Activated naive CD4-positive, alpha-beta T cell treated with anti-CD3 and anti-CD28 coated beads, Interleukin-2, amount 50 U/mL, for 16 hours (primary cell): ENCODE results near the gene HPD.
"Not testable (repeated sequence)": the region's sequence is repeated elsewhere in the genome, so short reads cannot be mapped to it uniquely, and the experiment has no call there.

Source experiments
- DNase-seq: peaks from one replicate; pipeline ENCODE4 v3.0.0-alpha.2; 2020

Gene HPD

DNA sequence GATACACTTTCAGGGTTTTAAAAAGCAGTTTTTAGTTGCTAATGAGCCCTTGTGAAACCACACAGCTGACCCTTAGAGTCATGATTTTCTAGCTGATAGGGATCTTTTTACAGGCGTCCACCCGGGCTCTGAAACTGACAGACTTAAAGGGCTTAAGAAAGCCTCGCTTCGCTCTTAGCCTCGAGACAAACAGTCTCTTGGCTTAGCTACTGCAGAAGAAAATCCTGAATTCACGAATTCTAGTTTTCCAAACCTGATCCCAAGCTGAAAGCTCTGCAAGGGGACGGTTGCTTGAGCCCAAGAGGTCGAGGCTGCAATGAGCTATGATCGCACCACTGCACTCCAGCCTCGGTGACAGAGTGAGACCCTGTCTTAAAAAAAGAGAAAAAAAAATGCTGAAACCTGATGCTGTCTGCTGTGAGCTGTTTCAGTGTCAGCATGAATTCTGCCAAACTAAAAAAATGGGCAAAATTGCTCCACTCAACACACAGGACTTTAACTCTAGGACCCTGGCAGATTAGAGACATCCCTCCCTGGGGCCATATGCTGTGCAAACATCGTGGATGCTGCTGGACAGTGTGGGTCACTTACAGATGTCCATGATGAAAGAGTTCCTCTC lies 3.1 kb upstream of the HPD start:
- no peak for DNase-seq

DNA sequence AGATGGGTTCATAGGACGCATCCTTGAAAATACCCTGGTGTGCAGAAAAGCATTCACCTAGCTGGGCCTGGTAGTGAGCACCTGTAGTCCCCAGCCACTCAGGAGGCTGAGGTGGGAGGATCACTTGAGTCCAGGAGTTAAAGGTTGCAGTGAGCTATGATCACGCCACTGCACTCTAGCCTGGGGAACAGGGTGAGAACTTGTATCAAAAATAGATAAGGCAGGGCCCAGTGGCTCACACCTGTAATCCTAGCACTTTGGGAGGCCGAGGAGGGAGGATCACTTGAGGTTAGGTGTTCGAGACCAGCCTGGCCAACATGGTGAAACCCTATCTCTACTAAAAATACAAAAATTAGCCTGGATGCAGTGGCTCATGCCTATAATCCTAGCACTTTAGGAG lies 2.0 kb upstream of the HPD start:
- DNase-seq = not testable (repeated sequence)

DNA sequence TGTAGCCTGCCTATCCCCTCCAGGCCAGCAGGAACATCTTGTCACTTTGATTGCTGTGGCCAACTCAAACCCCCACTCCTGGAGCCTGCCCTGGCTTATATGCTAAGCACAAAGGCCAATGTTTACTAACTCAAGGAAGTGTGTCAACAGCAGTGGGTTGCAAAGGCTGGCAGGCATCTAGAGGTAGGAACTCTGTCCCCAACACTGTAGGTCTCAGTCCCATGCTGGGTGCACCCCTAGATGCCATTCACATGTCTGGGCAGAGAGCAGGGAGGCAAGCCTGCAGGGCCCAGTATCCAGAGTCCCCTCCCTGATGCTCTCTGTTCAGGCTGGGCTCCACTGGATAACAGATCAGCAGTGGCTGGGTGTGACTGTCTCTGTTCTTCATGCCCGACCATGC lies 1.6 kb upstream of the HPD start:
- DNase-seq = no peak

DNA sequence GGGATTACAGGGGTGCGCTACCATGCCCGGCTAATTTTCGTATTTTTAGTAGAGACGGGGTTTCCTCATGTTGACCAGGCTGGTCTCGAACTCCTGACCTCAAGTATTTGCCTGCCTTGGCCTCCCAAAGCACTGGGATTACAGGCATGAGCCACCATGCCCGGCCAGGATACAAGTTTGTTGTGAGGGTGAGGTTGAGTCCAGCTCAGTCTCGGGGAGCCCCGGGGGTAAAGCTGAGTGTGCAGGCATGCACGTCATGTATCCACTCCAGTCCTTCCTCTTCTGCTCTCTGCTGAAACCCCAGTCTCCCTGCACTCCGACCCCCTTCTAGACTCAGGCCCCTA lies 369 bp downstream of the HPD start:
- DNase-seq = no peak

DNA sequence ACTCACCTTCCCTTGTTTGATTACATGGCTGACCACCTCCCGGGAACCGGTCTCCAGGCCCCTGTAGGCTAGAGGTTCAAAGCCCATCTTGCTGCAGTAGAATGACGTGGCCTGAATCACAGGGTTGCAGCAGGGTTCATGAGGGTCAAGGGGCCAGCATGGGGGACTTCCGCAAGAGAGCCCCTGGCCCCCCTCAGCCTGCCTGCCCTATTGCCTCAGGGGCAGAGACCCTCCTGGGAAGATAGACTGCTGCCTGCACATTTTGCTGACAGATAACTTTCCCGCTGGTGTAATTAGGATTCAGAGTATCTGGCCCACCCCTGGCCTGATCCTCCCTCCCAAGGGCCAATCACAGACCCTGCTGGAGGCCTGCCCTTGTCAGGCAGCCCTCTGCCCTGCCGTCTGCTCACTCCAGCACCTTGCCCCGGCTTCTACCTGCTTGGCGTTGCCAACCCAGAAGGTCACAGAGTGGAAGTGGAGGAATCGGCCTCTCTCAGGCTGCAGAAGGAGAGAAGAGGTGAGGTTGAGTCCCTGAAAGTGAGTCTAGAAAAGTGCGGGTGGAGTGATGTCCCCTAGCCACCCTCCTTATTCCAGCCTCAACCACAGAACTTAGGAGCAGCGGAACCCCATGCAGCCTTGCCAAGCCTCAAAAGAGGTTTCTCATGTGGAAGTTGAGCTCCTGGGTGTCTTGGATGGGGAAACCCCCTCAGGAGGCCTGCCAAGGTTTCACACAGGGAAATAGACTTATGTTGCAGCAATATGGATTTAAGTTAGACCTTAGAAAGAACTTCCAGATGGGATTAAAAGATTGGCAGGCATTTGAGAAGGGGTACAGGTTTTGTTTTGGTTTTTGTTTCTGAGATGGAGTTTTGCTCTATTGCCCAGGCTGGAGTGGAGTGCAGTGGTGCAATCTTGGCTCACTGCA lies 1.1 kb downstream of the HPD start:
- DNase-seq = no peak

DNA sequence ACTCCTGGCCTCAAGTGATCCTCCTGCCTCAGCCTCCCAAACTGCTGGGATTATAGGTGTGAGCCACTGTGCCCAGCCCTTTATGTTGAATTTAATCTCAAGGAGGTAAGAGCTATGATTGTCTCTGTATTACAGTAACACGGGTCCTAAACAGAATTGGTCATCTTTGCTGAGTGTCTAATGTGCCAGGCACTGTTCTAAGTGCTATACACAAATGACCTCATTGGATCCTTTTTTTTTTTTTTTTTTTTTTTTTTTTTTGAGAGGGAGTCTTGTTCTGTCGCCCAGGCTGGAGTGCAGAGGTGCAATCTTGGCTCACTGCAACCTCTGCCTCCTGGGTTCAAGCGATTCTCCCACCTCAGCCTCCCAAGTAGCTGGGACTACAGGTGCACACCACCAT lies 6.3 kb downstream of the HPD start:
- DNase-seq = not testable (repeated sequence)

DNA sequence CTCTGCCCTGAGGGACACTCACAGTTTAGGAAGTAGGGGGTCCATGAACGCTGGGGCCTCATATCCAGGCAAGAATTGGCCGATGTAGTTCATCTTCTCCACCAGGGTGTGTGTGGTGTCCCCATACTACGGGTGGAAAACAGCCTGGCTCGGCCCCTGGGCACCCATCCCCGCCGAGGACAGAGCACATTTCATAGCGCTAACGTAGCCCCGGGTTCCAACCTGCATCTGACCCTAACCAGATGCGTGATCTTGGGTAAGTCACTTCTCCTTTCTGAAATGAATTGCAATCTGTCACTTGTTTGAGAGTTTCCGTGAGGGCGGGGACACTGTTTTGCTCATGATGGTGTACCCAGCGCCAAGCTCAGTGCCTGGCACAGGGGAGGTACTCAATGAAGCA lies 9.0 kb downstream of the HPD start:
- DNase-seq = no peak

DNA sequence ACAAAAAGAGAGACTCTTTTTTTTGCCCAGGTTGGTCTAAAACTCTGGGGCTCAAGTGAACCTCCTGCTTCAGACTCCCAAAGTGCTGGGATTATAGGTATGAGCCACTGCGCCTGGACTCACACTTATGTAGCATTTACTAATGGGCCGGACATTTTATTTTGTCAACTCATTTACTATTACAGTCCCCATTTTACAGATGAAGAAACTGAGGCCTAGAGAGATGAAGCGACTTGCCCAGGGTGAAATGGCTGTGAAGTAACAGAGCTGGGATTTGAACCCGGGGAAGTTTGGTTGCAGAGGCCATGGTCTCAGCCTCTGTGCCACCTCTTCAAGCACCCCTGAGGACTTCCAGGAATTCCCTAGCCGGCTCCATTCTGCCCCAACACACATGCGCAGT lies 9.4 kb downstream of the HPD start:
- no peak for DNase-seq

DNA sequence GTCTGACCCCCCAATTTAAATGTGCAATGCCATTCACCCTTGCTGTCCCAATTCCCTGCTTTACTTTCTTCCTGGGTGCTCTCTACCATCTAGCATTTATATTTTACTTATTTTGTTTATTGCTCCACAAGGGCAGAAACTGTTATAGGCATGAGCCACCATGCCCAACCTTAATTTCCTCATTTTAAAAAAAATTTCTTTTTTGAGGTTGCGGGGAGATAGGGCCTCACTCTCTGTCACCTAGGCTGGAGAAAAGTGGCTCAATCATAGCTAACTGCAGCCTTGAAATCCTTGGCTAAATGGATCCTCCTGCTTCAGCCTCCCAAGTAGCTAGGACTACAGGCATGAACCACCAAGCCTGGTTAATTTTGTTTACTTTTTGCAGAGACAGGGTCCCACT lies 13.0 kb downstream of the HPD start:
- no peak for DNase-seq

DNA sequence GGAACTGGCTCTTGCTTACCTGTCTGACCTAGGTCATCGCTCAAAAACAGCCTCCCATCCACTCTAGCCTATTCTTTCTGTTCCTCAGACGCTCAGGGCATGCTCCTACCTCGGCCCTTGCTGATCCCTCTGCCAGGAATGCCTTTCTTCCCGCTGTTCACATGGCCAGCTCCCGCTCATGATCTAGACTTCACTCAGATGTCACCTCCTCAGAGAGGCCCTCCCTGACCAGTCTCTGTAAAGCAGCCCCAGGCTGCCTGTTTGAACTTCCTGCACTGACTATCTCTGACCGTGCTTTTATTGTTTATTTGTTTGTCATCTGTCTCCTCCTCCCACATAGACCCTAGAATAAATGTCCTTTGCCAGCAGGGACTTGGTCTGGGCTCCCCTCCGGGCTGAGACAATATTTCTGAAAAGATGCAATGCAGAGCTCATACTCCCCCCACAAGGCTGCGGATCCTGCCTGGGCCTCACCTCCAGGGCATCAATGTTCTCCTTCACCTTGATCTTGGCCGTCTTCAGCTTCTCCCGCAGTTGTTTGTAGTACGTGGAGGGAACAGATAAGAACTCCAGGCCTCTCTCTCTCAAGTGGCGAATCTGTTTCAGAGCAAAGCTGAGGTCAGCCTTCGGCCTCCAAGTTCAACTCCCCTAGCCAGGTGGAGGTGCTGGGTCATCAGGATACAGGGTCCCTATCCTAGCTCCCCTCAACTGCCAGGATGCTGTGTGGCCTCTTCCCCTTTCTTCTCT lies 15.2 kb downstream of the HPD start:
- no peak for DNase-seq

DNA sequence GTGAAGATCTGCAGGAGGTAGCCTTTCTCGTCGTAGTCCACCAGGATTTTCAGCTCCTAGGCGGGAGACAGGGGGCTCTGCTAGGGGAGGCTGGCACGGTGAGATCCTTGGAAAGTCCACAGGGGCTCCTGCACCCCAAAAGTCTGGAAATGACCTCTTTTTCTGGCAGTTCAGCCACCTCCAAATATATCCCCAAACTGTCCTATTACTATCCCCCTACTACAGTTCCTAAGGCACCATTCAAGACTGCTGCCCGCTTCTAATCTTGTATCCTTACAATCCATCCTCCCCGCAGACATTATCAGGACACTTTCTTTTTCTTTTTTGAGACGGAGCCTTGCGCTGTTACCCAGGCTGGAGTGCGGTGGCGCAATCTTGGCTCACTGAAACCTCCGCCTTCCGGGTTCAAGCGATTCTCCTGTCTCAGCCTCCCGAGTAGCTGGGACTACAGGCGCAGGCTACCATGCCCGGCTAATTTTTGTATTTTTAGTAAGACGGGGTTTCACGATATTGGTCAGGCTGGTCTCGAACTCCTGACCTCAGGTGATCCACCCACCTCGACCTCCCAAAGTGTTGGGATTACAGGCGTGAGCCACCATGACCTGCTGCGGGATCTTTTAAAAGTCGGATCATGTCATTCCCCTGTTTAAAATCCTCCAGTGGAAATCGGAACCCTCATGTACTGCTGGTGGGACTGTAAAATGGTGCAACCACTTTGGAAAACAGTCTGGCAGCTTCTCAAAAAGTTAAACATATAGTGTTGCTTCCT lies 18.5 kb downstream of the HPD start:
- no peak for DNase-seq

DNA sequence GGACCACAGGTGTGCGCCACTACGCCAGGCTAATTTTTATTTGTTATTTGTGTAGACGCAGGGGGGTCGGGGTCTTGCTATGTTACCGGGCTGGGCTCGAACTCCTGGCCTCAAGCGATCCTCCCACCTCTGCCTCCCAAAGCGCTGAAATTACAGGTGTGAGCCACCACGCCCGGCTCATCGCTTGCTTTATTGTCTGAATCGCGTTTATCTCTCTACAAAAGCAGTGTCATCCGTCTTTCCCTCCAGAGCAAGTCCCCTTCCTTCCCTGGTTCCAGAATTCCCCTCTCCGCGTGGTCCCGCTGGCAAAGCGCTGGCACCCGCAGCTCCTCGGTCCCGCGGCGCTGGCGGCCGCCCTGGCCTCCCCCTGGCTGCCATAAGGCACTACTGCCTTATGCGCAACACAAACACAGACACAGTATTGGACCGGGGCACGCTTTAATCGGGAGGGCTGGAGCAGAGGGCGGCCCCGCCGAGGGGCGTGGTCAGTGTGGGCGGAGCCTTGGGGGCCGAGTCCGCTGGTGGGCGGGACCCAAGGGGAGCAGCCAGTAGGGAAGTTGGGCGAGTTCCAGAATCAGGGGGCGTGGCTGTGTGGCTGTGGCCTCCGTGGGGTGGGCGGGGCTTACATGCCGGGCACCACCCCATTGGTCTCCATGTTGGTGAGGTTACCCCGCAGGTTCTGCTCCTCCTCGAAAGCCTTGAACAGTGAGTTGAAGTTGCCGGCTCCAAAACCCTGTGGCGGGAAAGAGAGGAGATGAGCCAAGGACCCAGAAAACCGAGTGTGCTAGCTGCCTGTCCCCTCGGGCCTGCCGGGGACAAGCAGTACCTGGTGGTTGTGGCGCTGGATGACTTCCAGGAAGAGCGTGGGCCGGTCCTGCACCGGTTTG lies 19.3 kb downstream of the HPD start:
- peak; percentile 100 for DNase-seq

DNA sequence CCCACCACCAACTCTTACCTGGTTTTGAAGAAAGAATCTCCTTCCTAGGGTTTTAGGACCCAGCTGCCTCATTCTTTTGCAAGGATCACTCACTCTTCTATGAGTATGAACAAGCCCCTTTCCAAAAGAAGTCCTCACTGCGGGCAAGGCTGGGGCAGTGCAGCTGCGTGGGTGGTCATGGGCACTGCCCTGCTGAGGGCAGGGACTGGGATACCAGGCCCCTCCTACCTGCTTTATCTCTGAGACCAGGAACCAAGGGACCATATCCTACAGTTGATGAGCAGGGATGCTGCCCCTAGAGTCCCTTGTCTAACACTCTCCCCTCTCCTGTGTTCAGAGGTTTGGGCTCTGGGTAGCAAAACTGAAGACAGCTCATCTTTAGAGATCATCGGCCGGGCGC lies 20.5 kb downstream of the HPD start:
- DNase-seq = no peak

DNA sequence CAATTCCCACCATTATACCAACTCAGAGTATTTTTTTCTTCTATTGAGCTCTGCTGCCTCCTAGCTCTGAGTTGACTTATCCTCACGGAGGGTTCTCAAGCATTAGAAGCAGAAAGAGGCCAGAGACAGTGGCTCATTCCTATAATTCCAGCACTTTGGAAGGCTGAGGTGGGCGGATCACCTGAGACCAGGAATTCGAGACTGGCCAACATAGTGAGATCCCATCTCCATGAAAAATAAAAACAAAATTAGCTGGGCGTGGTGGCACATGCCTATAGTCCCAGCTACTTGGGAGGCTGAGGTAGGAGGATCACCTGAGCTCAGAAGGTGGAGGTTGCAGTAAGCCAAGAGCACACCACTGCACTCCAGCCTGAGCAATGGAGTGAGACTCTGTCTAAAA lies 21.0 kb downstream of the HPD start:
- DNase-seq = no peak

DNA sequence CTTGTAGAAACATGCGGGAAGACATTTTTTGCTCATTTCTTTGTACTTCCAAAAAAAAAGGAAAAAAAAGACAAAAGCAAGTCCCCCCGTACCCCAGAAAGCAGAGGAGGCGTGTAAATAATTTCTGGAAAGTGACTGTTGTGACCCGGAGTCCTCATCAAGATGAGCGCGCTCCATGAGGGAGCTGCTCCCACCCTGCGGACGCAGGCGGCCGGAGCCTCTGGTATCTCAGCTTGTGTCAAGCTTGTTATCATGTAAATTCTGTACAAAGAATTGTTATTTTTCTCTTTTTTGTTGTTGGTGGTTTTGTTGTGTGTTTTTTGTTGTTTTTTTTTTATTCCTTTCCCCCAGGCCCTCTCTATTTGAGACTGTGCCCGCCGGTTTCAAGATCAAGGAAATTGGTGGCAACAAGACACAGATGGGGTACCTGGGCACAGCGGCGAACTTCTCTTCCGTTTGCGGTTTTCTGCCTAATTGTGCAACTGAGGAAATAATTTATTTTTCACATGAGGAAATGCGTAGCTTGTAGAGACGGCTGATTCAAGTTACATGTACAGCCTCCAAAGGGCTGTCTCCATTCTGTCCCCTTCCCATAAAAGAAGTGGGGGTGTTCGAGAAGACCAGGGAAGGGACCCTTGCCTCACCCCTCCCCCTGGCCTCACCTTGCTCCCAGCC lies 27.0 kb downstream of the HPD start:
- DNase-seq = no peak

DNA sequence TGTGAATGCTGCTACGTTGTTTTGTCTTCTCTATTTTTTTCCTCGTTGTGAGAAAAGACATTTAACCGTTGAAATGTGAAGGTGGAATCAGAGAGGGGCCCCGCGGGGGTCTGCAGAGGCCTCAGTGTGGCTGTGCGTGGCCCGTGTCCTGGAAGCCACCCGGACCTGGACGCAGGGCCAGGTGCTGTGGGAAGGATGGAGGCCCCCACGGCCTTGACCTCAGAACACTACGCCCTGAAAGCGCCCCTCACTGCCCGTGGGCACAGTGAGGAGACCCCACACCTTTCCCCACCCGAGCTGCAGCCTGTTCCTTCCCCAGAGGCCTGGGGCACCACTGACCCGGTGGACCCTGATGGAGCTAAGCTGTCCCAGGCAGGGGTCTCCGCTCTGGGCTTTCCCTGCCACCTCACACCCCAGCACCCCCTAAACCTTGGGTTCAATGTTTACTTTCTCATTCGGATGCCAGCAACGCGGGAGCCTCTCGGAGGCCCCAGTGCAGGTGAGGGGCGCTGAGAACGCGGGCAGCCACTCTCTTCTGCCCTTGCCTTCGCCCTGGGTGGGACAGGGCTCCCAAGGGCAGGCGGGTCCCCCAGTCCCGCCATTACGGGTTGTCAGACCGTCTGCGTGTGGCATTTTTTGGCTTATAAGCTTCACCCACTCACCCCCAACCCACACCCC lies 27.9 kb downstream of the HPD start:
- DNase-seq = no peak

DNA sequence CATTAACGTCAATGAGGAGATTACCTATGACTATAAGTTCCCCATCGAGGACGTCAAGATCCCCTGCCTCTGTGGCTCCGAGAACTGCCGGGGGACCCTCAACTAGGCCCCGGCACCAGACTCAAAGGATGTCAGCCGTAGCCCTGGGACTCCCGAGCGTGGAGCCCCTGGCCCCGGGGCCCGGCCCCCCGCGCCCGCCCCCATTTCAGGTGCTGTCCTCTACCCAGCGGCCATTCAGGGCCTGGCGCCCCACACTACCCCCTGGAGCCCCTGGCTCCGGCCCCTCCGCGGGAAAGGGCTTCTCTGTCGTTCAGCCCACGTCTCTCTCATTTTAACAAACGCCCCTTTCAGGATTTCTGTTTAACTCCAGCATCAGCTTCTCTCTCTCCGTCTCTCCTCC lies 28.5 kb downstream of the HPD start:
- DNase-seq = no peak

DNA sequence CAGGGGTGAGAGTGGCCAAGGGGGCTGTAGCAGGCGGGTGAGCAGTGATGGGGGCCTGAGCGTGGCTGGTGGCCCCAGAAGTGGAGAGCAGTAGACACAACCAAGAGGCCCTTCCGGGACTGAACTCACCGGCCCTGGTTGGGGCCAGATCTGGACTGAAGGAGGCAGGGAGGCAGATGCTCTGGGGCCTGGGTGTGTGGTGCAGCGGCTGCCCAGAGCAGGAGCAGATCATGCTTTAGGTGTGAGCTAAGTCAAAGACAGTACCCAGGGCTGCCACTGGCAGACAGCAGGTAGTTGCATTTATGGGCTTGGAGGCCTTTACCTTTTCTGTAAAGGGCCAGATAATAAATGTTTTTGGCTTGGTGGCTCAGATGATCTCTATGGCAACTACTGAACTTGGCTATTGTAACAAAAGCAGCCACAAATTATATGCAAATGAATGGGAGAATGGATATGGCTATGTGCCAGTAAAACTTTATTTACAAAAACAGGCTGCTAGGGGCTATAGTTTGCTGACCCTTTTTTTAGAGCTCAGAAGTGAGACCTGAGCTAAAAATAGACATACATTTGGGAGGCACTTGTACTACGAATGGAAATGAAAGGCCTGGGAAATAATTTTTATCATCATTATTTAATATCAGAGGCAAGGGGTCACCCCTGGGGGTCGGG lies 29.3 kb downstream of the HPD start:
- DNase-seq = no peak

DNA sequence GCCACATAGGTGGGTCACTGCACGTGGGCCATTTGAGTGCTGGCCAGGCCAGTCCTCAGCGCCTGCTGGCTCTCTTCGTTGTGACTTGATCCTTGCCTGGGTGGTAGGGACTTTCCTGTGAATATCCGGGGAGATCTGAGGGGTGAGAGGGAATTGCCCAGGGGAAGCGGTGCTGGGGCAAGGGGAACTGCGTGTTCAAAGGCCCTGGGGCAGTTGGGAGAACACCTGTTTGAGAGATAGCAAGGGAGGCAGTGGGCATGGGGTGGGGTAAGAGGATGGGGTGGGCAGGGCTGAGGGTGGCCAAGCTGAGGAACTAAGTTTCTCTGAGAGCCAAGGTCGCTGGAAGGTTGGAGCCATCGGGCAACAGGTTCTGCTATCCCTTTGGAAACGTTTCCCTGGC lies 29.8 kb downstream of the HPD start:
- DNase-seq = no peak

DNA sequence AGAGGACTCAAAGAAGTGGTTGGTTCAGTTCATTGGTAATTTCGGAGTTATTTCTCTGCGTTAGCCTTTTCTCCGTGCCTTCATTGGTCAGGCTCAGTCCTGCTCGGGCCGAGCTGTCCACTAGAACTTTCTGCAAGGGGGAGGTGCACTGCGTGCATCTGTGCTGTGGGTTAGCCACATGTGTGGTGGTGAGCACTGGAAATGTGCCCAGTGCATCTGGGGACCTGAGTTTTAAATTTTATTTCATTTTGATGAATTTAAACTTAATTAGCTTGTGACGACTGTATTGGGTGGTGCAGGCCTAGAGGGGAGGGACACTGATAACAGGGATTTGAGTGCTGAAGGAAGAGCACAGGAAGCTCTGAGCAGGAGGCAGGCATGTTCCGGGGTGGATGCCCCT lies 30.4 kb downstream of the HPD start:
- no peak for DNase-seq
